AG09319 (cell line): ENCODE data around the gene PRDM15.

Source experiments
- DNase-seq: peaks from one replicate; pipeline ENCODE4 v3.0.0-alpha.2; 2010; ENCODE audit warnings: low read depth; ENCODE audit errors: extremely low read depth
- CTCF ChIP-seq: IDR thresholded peaks from 2 replicates; pipeline ENCODE4 v1.5.1; 2011; ENCODE audit warnings: low read depth, mild to moderate bottlenecking, inconsistent platforms, low read length, moderate library complexity

Gene PRDM15

GRCh38 chr21:41869771-41870170 lies 9.4 kb downstream of the PRDM15 start:
- DNase-seq = no peak
- TF ChIP-seq CTCF = no peak

GRCh38 chr21:41868062-41868710 lies 11.0 kb downstream of the PRDM15 start:
- no peak for DNase-seq
- no peak for TF ChIP-seq CTCF

GRCh38 chr21:41867313-41867712 lies 11.8 kb downstream of the PRDM15 start:
- no peak for DNase-seq
- TF ChIP-seq CTCF = no peak

- TF ChIP-seq CTCF = no peak
Measured at GRCh38 chr21:41866274-41866809, 12.8 kb downstream of the PRDM15 start.

GRCh38 chr21:41865002-41865777 lies 14.0 kb downstream of the PRDM15 start:
- DNase-seq = no peak
- no peak for TF ChIP-seq CTCF

More at GRCh38 chr21:41866274-41866809, 12.8 kb downstream of the PRDM15 start:
- DNase-seq = no peak

GRCh38 chr21:41864311-41865001 lies 14.7 kb downstream of the PRDM15 start:
- no peak for TF ChIP-seq CTCF
- DNase-seq = no peak

- no peak for TF ChIP-seq CTCF
- DNase-seq = no peak
Measured at GRCh38 chr21:41863439-41863740, 15.8 kb downstream of the PRDM15 start.
